GM12878 (cell line): ENCODE data around the gene VPREB1. TPM values are rescaled to one million over a fixed set of nuclear protein-coding genes. Genes with fewer than 3 reads are reported as not detected.

Source experiments
- ATAC-seq: fragments of 200-7000 bp; cut with Tn5 transposase; 3 replicates; pipeline ENCODE4 v1.9.1; 2020; ENCODE audit warnings: mild to moderate bottlenecking, moderate library complexity
- BruUV-seq: library from RNA; stranded (reverse); fragments of 400-500 nt; replicated peaks from 2 replicates; lab custom pipeline; 2021; lab: Mats Ljungman, UMichigan
- CTCF ChIA-PET: fragments of 300-600 bp; sonication (Branson Sonifier 250); formaldehyde crosslinking; extraction: SDS; loops from one replicate; lab custom pipeline; 2021; ENCODE audit warnings: inconsistent platforms; lab: Yijun Ruan, JAX
- POLR2A ChIA-PET: fragments of 350-600 bp; formaldehyde crosslinking; extraction: SDS; loops from one replicate; lab custom pipeline; 2021; ENCODE audit warnings: inconsistent platforms; lab: Charles Lee
- RAD21 ChIA-PET: fragments of 300-600 bp; sonication (Branson Sonifier 250); formaldehyde crosslinking; loops from one replicate; lab custom pipeline; 2023; ENCODE audit warnings: antibody characterized with exemption; ENCODE audit not compliant: unreplicated experiment; lab: Charles Lee
- SMC1A ChIA-PET: fragments of 300-600 bp; sonication (Branson Sonifier 250); formaldehyde crosslinking; loops from one replicate; lab custom pipeline; 2023; ENCODE audit not compliant: unreplicated experiment, uncharacterized antibody; lab: Charles Lee
- DNase-seq: peaks from one replicate; pipeline ENCODE4 v3.0.0-alpha.2; 2011; ENCODE audit warnings: low read depth, low spot score
- FAIRE-seq: peaks from 3 replicates; lab custom pipeline; 2011; peaks lifted over from hg19 to GRCh38; lab: Jason Lieb, UNC
- H2AFZ ChIP-seq: 2 replicates; pipeline ENCODE4 v1.6.0; 2011; ENCODE audit warnings: low read depth, low read length, control low read depth; ENCODE audit not compliant: control insufficient read depth
- H3K27ac ChIP-seq: 2 replicates; pipeline ENCODE4 v1.5.1; 2011; ENCODE audit warnings: control low read depth; ENCODE audit not compliant: control insufficient read depth, insufficient read depth
- H3K27me3 ChIP-seq, 2 experiments: replicated peaks in 1 of 2; 2 replicates each; pipeline versions ENCODE4 v1.6.0 to v1.6.1; 2011; ENCODE audit warnings: low read length in 1 of 2; ENCODE audit not compliant: control insufficient read depth in 2 of 2, insufficient read depth in 2 of 2
- H3K36me3 ChIP-seq, 2 experiments: 2 replicates each; pipeline ENCODE4 v1.5.1; 2011; ENCODE audit warnings: low read length in 1 of 2; ENCODE audit not compliant: control insufficient read depth in 2 of 2, insufficient read depth in 2 of 2
- H3K4me1 ChIP-seq: 2 replicates; pipeline ENCODE4 v1.6.1; 2011; ENCODE audit warnings: mild to moderate bottlenecking, low read length, moderate library complexity, mixed read lengths; ENCODE audit not compliant: control insufficient read depth, insufficient read depth
- H3K4me2 ChIP-seq: 2 replicates; pipeline ENCODE4 v1.6.0; 2011; ENCODE audit warnings: control low read depth; ENCODE audit not compliant: control insufficient read depth, insufficient read depth
- H3K4me3 ChIP-seq: fragments of 200-600 bp; sonication (generic); 2 replicates; pipeline ENCODE4 v1.5.1; 2016
- H3K79me2 ChIP-seq: 2 replicates; pipeline ENCODE4 v1.6.0; 2011; ENCODE audit warnings: low read length; ENCODE audit not compliant: control insufficient read depth, insufficient read depth
- H3K9ac ChIP-seq: 2 replicates; pipeline ENCODE4 v1.8.0; 2011; ENCODE audit warnings: low read length, control low read depth, mixed read lengths; ENCODE audit not compliant: control insufficient read depth, insufficient read depth
- H3K9me3 ChIP-seq: replicated peaks from 3 replicates; pipeline ENCODE4 v1.5.1; 2011; ENCODE audit warnings: mild to moderate bottlenecking, low read length; ENCODE audit not compliant: control insufficient read depth, insufficient read depth
- H4K20me1 ChIP-seq: 2 replicates; pipeline ENCODE4 v1.6.0; 2011; ENCODE audit not compliant: control insufficient read depth, insufficient read depth
- EED ChIP-seq: sonication (generic); IDR thresholded peaks from 2 replicates; pipeline ENCODE4 v1.6.1; 2016; ENCODE audit warnings: antibody characterized with exemption, low read depth
- ESRRA ChIP-seq: IDR thresholded peaks from 2 replicates; pipeline ENCODE4 v1.6.1; 2012; ENCODE audit warnings: mild to moderate bottlenecking, low read length, improper control_type of control experiment
- HDAC2 ChIP-seq: fragments of 200-600 bp; sonication (generic); IDR thresholded peaks from 2 replicates; pipeline ENCODE4 v1.6.1; 2017
- HDAC6 ChIP-seq: fragments of 200-600 bp; sonication (generic); IDR thresholded peaks from one replicate; pipeline ENCODE4 v1.8.0; 2017; ENCODE audit warnings: antibody characterized with exemption; ENCODE audit not compliant: unreplicated experiment
- JUNB ChIP-seq: IDR thresholded peaks from 2 replicates; pipeline ENCODE4 v1.6.1; 2016; ENCODE audit warnings: antibody characterized with exemption, mild to moderate bottlenecking
- RFX5 ChIP-seq: IDR thresholded peaks from 2 replicates; pipeline ENCODE4 v1.6.1; 2011; ENCODE audit warnings: low read depth, low read length, improper control_type of control experiment
- STAT1 ChIP-seq: fragments of 450-650 bp; conservative IDR thresholded peaks from 2 replicates; pipeline ENCODE4 v1.6.1; 2014; ENCODE audit warnings: antibody characterized with exemption, mild to moderate bottlenecking
- ZNF384 ChIP-seq: IDR thresholded peaks from 2 replicates; pipeline ENCODE4 v1.6.1; 2012; ENCODE audit warnings: low read depth, mild to moderate bottlenecking, low read length, improper control_type of control experiment, borderline replicate concordance
- ZZZ3 ChIP-seq: IDR thresholded peaks from 2 replicates; pipeline ENCODE4 v1.6.1; 2011; ENCODE audit warnings: low read depth; ENCODE audit not compliant: control insufficient read depth, insufficient read length
- WGBS: methylation state at CpG from one replicate; pipeline ENCODE4 v1.1.6; 2016; ENCODE audit warnings: low lambda C conversion rate; ENCODE audit not compliant: insufficient replicate concordance, insufficient coverage; ENCODE audit errors: missing lambda C conversion rate; 5-methylcytosine and 5-hydroxymethylcytosine counted together
- in situ Hi-C: fragments of 300-500 bp; cut with MboI; formaldehyde crosslinking; loops from 9 replicates; pipeline ENCODE4 v1.14.3; 2018; ENCODE audit warnings: mixed read lengths
- intact Hi-C: fragments of 100-400 bp; cut with micrococcal nuclease; formaldehyde crosslinking; loops from one replicate; pipeline ENCODE4 v1.14.2; 2022; ENCODE audit not compliant: unreplicated experiment
- polyA plus RNA-seq, 11 experiments: library from polyadenylated mRNA; depleted of rRNA in 4 of 11; unstranded in 6 of 11; stranded (reverse) in 5 of 11; fragments of >200 nt; fragmentation: Nextera tagmentation in 4 of 11; fragmentation: Illumina TruSeq in 1 of 11; extraction: Ambion mirVana in 4 of 11; extraction: Trizol in 1 of 11; gene quantifications; 1 replicate in 1 of 11; 2 replicates in 10 of 11; pipeline versions ENCODE4 v1.2.1 to v1.2.3, GENCODE V29; 2011 to 2016; ENCODE audit warnings: inconsistent platforms in 2 of 11, missing spikeins in 2 of 11, low read depth in 1 of 11
- total RNA-seq, 4 experiments: library from RNA; depleted of rRNA in 3 of 4; stranded (reverse); fragments of >200 nt in 3 of 4; fragmentation: Illumina TruSeq in 1 of 4; extraction: Trizol in 1 of 4; gene quantifications; 2 replicates each; pipeline versions ENCODE4 v1.2.1 to v1.2.3, GENCODE V29; 2013 to 2021
- TF ChIP-seq, protein P1 (sequence below): fragments of 450-650 bp; IDR thresholded peaks from 2 replicates; pipeline ENCODE4 v1.6.1; 2018; ENCODE audit warnings: mild to moderate bottlenecking, low read depth, moderate library complexity; ENCODE audit not compliant: partially characterized antibody

VPREB1 gene
- total and polyA plus RNA-seq, 10 of the 15 experiments (the other 5 are each of a cell fraction or from before 2014, with no cell fraction given) = not detected

DNA sequence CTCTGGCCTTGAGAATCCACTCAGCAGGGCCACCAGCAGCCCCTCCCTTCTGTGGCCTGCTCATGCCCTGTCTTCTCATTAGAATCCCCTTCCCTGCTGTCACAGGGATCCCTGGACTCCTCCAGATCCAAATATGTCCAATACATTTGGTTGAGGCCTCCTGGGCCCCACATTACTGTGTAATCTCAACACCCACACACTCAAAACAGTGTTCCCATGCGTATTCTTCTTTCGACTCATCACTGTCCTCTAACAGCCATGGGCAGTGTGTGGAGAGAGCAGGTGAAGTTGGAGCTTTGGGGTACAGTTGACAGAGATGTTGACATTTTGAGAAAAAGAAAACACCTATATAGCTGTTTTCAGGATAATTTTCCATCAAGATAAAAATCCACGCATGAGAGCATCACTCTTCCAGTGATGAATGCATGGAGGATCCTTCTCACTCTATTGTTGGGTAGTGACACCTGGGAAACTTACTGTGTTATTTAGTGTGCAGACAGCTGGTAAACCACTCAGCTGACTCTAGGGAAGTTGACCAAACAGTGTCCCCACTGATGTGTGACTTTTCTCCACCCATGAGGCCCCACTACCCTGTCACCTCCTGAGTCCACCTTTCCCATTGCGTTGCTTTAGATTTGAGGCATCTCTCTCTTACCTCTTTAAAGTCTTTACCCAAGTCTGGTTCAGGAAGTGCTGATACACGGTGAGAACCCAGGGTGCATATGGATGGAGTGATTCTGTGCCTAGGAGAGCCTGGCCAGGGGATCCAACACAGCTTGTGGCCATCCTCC is 28.7 kb upstream of the VPREB1 start:
- Histone ChIP-seq H2AFZ (no peak overlapping the region), H3K4me1 (peaks cover 3% of the 10 kb centered on the region; the same call in 1 of the 2 replicates), H4K20me1 (no peaks in the 10 kb centered on the region), H3K9me3 (no peaks in the 10 kb centered on the region), H3K4me2 (no peak overlapping the region), H3K27ac (no peak overlapping the region), H3K27me3 (no peaks in the 10 kb centered on the region), H3K36me3 (no peaks in the 10 kb centered on the region), H3K79me2 (no peaks in the 10 kb centered on the region), H3K9ac (no peak overlapping the region), H3K4me3 (no peak overlapping the region)
- 0 out of 2 replicates have a peak, but pooled peaks have one; percentile 22 for TF ChIP-seq EED
- TF ChIP-seq, protein P1, sequence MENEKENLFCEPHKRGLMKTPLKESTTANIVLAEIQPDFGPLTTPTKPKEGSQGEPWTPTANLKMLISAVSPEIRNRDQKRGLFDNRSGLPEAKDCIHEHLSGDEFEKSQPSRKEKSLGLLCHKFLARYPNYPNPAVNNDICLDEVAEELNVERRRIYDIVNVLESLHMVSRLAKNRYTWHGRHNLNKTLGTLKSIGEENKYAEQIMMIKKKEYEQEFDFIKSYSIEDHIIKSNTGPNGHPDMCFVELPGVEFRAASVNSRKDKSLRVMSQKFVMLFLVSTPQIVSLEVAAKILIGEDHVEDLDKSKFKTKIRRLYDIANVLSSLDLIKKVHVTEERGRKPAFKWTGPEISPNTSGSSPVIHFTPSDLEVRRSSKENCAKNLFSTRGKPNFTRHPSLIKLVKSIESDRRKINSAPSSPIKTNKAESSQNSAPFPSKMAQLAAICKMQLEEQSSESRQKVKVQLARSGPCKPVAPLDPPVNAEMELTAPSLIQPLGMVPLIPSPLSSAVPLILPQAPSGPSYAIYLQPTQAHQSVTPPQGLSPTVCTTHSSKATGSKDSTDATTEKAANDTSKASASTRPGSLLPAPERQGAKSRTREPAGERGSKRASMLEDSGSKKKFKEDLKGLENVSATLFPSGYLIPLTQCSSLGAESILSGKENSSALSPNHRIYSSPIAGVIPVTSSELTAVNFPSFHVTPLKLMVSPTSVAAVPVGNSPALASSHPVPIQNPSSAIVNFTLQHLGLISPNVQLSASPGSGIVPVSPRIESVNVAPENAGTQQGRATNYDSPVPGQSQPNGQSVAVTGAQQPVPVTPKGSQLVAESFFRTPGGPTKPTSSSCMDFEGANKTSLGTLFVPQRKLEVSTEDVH = no peak
- TF ChIP-seq RFX5 = no peak
- no peak for TF ChIP-seq ZZZ3
- no peak for TF ChIP-seq HDAC6
- TF ChIP-seq HDAC2 = no peak
- TF ChIP-seq STAT1 = no peak
- no peak for TF ChIP-seq ESRRA
- 0 out of 2 replicates have a peak, but pooled peaks have one; percentile 21 for TF ChIP-seq JUNB
- TF ChIP-seq ZNF384 = no peak
- WGBS = 67% methylated on average over 5 of the region's 5 CpGs
- FAIRE-seq = no peak
- no peak for ATAC-seq
- RAD21 ChIA-PET = no interaction called here
- POLR2A ChIA-PET = interaction anchor here (0.6 kb wide), 1 partner anchor 118 kb away, joined by 3 read pairs; no protein-coding TSS in a partner anchor
- in situ Hi-C loops = no loop called here
- SMC1A ChIA-PET = interaction anchor here (0.7 kb wide), 1 partner anchor 105 kb away, joined by 3 read pairs; no protein-coding TSS in a partner anchor
- DNase-seq = no peak
- no TSS peak for BruUV-seq
- intact Hi-C loops = no loop called here
- CTCF ChIA-PET = interaction anchor here (0.8 to 1.4 kb wide), 2 partner anchors 14 to 20 kb away, joined by 3 to 6 read pairs; no protein-coding TSS in a partner anchor
